Measurements from ENCODE around the gene CEND1. TPM values are rescaled to one million over a fixed set of nuclear protein-coding genes. Genes with fewer than 3 reads are reported as not detected.

The CEND1 gene
- total and polyA plus RNA-seq, 7 experiments from 2014 or later: 2.3 TPM; not detected in 6

GRCh38 chr11:778976-779954 lies 10.6 kb downstream of the CEND1 start:
- Histone ChIP-seq H3K36me3 (ENCODE audit: control insufficient read depth in 2 of 3, insufficient read depth in 3 of 3, low read length in 3 of 3) (peaks cover 0 to 4% (median 0%) of the 10 kb centered on the region in 3 experiments), H3K9me3 (ENCODE audit: control insufficient read depth in 2 of 3, low read length in 3 of 3) (no peaks in the 10 kb centered on the region), H3K27me3 (ENCODE audit: control insufficient read depth in 2 of 2, insufficient read depth in 2 of 2, low read length in 2 of 2) (no peaks in the 10 kb centered on the region), H3K27ac (ENCODE audit: low read depth, low read length) (no peak overlapping the region), H3K4me1 (ENCODE audit: control insufficient read depth in 2 of 2, insufficient read depth in 2 of 2, low read length in 2 of 2) (peaks cover 12 to 14% of the 10 kb centered on the region in 2 donors), H3K4me3 (ENCODE audit: low read length) (no peak overlapping the region)
- ChIA-PET POLR2A (interaction anchor here (0.7 to 3.0 kb wide), 4 partner anchors 11 to 141 kb away, joined by 3 to 18 read pairs (median 4); partner anchors contain the start of gene CEND1), CTCF (interaction anchor here (0.6 kb wide), 1 partner anchor 39 kb away, joined by 4 read pairs; no protein-coding TSS in a partner anchor)
- Mint-ChIP-seq H3K27me3 (no peaks in the 10 kb centered on the region), H3K4me1 (peaks cover 11 to 32% (median 22%) of the 10 kb centered on the region in 7 donors), H3K4me3 (peak overlapping the region; percentile 9 to 91 (median 50)), H3K36me3 (no peaks in the 10 kb centered on the region), H3K27ac (peak overlapping the region in 3 of 9 donors; percentile 33 to 37 (median 33)), H3K9me3 (no peaks in the 10 kb centered on the region)
- ATAC-seq (no peak), DNase-seq (no peak)
- intact Hi-C loops (cut with micrococcal nuclease): no loop called here

DNA sequence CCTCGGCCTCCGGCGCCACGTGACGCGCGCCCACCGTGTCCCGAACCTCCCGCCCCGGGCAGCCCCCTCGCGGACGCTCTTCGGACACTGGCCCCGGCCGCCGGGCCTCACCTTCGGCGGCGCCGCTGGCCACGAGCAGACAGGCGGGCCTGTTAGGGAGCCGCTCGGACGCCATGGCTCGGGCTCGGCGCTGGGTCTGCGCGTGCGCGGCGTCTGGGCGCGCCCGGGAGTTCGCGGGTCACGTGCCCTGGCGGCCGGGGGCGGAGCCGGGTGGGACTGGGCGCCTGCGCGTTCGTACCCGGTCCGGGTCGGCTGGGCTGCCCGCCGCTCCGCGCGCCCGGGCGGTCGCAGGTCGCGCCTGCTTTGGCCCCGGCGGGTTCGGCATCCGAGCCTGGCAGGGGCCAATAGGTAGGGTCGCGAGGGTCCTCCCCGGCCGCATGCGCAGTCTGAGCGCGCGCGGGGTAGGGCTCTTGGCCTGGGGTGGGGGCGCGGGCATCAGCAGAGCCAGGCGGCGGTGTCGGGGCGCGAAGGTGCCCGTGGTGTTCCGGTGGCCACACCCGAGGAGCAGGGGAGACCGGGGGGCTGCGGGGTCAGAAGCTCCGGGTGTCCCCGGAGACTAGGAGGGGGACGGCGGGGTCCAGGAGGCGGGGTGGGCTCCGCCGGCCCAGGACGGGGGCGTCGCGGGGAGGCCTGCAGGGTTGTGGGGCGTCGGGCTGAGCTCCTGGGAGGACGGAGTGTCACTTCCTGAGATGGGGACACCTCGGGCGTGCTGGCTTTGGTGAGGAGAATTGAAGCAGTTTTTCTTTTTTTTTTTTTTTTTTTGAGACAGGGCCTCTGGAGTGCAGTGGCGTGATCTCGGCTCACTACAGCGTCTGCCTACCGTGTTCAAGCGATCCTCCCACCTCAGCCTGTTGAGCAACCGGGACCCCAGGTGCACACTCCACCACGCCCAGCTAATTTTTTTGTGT lies 12.3 kb downstream of the CEND1 start, which contains the start of gene GATD1:
GATD1 (minus strand) TSS at position 200 of the 968 bp plus-strand sequence; CDS start at position 175, 25 bp downstream.
- intact Hi-C loops (cut with micrococcal nuclease): loop anchor here (1.0 to 2.0 kb wide), 5 partner anchors 13 to 201 kb away; partner anchors contain the start of genes CEND1 (in 1 of the 2), PHRF1 (in 1 of the 2), RPLP2 (in 1 of the 2) and TALDO1 (in 1 of the 2)
- H3K27ac ChIP-seq (ENCODE audit: low read depth, low read length): peak within 1 kb of the TSS; percentile 85
- no peaks in the 10 kb centered on the region for H3K9me3 Mint-ChIP-seq
- CTCF ChIA-PET: interaction anchor here (2.0 kb wide), 1 partner anchor 14 kb away, joined by 6 read pairs; no protein-coding TSS in a partner anchor
- peak within 1 kb of the TSS; percentile 72 to 91 (median 83) for H3K4me3 Mint-ChIP-seq
- no peaks in the 10 kb centered on the region for H3K9me3 ChIP-seq (ENCODE audit: control insufficient read depth in 2 of 3, low read length in 3 of 3)
- peak within 1 kb of the TSS; percentile 40 to 92 (median 78) for H3K27ac Mint-ChIP-seq
- H3K36me3 Mint-ChIP-seq: no peaks in the 10 kb centered on the region
- peak; percentile 86 to 99 (median 93) for DNase-seq
- POLR2A ChIA-PET: interaction anchor here (0.8 to 3.0 kb wide), 7 partner anchors 13 to 51 kb away, joined by 3 to 18 read pairs (median 5); partner anchors contain the start of genes CEND1, PIDD1 and TALDO1
- peak; percentile 93 for ATAC-seq
- peaks cover 12 to 14% of the 10 kb centered on the region in 2 donors for H3K4me1 ChIP-seq (ENCODE audit: control insufficient read depth in 2 of 2, insufficient read depth in 2 of 2, low read length in 2 of 2)
- H3K27me3 Mint-ChIP-seq: no peaks in the 10 kb centered on the region
- peaks cover 0 to 12% (median 0%) of the 10 kb centered on the region in 3 experiments for H3K36me3 ChIP-seq (ENCODE audit: control insufficient read depth in 2 of 3, insufficient read depth in 3 of 3, low read length in 3 of 3)
- no peaks in the 10 kb centered on the region for H3K27me3 ChIP-seq (ENCODE audit: control insufficient read depth in 2 of 2, insufficient read depth in 2 of 2, low read length in 2 of 2)
- H3K4me1 Mint-ChIP-seq: peaks cover 7 to 29% (median 23%) of the 10 kb centered on the region in 7 donors
- H3K4me3 ChIP-seq (ENCODE audit: low read length): peak within 1 kb of the TSS; percentile 59

DNA sequence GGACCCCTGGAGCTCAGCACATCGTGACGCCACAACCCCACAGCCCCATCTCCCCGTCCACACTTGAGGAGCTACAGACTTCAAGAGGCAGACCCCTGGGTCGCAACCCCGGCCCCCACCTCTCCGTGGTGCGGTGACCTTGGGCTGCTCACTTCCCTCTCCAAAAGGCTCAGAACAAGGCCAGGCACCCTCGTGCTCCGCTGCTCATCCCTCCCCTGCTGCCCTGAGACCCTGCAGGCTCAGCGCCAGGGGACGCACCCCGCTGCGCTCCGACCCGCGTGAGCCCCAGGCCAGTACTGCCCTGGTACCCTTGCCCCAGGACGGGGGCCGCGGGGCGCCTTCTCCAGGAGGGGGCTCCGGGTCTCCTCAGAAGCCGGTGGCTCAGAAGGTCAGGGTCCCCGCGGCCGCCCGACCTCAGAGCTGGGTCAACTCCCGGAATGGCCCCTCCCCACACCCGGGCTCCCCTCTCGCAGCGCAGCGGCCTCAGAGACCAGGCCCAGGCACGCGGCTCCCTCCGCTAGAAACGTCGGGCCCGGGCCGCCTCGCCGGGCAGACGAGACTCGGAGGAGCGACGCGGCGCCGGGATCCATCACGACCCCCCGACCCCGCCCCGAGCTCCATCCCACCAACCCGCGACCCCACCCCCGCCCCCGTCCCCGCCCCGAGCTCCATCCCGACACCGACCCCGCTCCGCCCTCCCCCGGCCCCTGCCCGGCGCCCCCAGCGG lies 13.2 kb downstream of the CEND1 start:
- Mint-ChIP-seq H3K27me3 (no peaks in the 10 kb centered on the region), H3K4me1 (peaks cover 7 to 29% (median 23%) of the 10 kb centered on the region in 7 donors), H3K36me3 (no peaks in the 10 kb centered on the region), H3K9me3 (no peaks in the 10 kb centered on the region), H3K4me3 (peak overlapping the region; percentile 64 to 89 (median 76)), H3K27ac (peak overlapping the region; percentile 16 to 83 (median 62))
- Histone ChIP-seq H3K9me3 (ENCODE audit: control insufficient read depth in 2 of 3, low read length in 3 of 3) (no peaks in the 10 kb centered on the region), H3K4me3 (ENCODE audit: low read length) (peak overlapping the region; percentile 57), H3K27me3 (ENCODE audit: control insufficient read depth in 2 of 2, insufficient read depth in 2 of 2, low read length in 2 of 2) (no peaks in the 10 kb centered on the region), H3K36me3 (ENCODE audit: control insufficient read depth in 2 of 3, insufficient read depth in 3 of 3, low read length in 3 of 3) (peaks cover 0 to 19% (median 0%) of the 10 kb centered on the region in 3 experiments), H3K27ac (ENCODE audit: low read depth, low read length) (peak overlapping the region; percentile 85), H3K4me1 (ENCODE audit: control insufficient read depth in 2 of 2, insufficient read depth in 2 of 2, low read length in 2 of 2) (peaks cover 12 to 14% of the 10 kb centered on the region in 2 donors)
- intact Hi-C loops (cut with micrococcal nuclease): loop anchor here (1.0 to 2.0 kb wide), 5 partner anchors 14 to 200 kb away; partner anchors contain the start of genes CEND1 (in 1 of the 2), PHRF1 (in 1 of the 2), RPLP2 (in 1 of the 2) and TALDO1 (in 1 of the 2)
- ATAC-seq (peak; percentile 58), DNase-seq (peak in 3 of 9 donors; percentile 12 to 34 (median 21))
- ChIA-PET POLR2A (interaction anchor here (0.5 to 3.0 kb wide), 7 partner anchors 17 to 570 kb away, joined by 3 to 18 read pairs (median 3); partner anchors contain the start of genes BET1L, CRACR2B, RIC8A and TALDO1), CTCF (interaction anchor here (2.0 kb wide), 1 partner anchor 13 kb away, joined by 6 read pairs; no protein-coding TSS in a partner anchor)

GRCh38 chr11:776263-776560 lies 13.7 kb downstream of the CEND1 start:
- no peaks in the 10 kb centered on the region for H3K27me3 Mint-ChIP-seq
- peaks cover 7 to 29% (median 23%) of the 10 kb centered on the region in 7 donors for H3K4me1 Mint-ChIP-seq
- POLR2A ChIA-PET: interaction anchor here (0.5 to 2.1 kb wide), 7 partner anchors 16 to 569 kb away, joined by 3 to 10 read pairs (median 3); partner anchors contain the start of genes BET1L, CRACR2B, RIC8A and TALDO1
- peak overlapping the region in 8 of 9 donors; percentile 31 to 83 (median 56) for H3K27ac Mint-ChIP-seq
- ATAC-seq (no peak), DNase-seq (no peak)
- peak overlapping the region; percentile 64 to 89 (median 76) for H3K4me3 Mint-ChIP-seq
- Histone ChIP-seq H3K36me3 (ENCODE audit: control insufficient read depth in 2 of 3, insufficient read depth in 3 of 3, low read length in 3 of 3) (peaks cover 0 to 24% (median 0%) of the 10 kb centered on the region in 3 experiments), H3K27ac (ENCODE audit: low read depth, low read length) (peak overlapping the region; percentile 85), H3K4me3 (ENCODE audit: low read length) (peak overlapping the region; percentile 57), H3K27me3 (ENCODE audit: control insufficient read depth in 2 of 2, insufficient read depth in 2 of 2, low read length in 2 of 2) (no peaks in the 10 kb centered on the region), H3K4me1 (ENCODE audit: control insufficient read depth in 2 of 2, insufficient read depth in 2 of 2, low read length in 2 of 2) (peaks cover 12 to 14% of the 10 kb centered on the region in 2 donors), H3K9me3 (ENCODE audit: control insufficient read depth in 2 of 3, low read length in 3 of 3) (no peaks in the 10 kb centered on the region)
- intact Hi-C loops (cut with micrococcal nuclease): loop anchor here in 1 of 2 donors (2.0 kb wide), 1 partner anchor 199 kb away; the partner anchor contains the start of gene PHRF1
- CTCF ChIA-PET: interaction anchor here (1.2 to 2.0 kb wide), 2 partner anchors 13 to 21 kb away, joined by 3 to 6 read pairs; no protein-coding TSS in a partner anchor
- no peaks in the 10 kb centered on the region for H3K9me3 Mint-ChIP-seq
- no peaks in the 10 kb centered on the region for H3K36me3 Mint-ChIP-seq

GRCh38 chr11:774873-775592 lies 14.9 kb downstream of the CEND1 start:
- Mint-ChIP-seq H3K27ac (peak overlapping the region in 4 of 9 donors; percentile 24 to 81 (median 44)), H3K27me3 (no peaks in the 10 kb centered on the region), H3K9me3 (no peaks in the 10 kb centered on the region), H3K4me1 (peaks cover 7 to 24% (median 19%) of the 10 kb centered on the region in 7 donors), H3K4me3 (peak overlapping the region; percentile 41 to 86 (median 60)), H3K36me3 (peaks cover 0 to under 1% (median 0%) of the 10 kb centered on the region in 5 donors)
- no peak for ATAC-seq
- peaks cover 0 to 36% (median 0%) of the 10 kb centered on the region in 3 experiments for H3K36me3 ChIP-seq (ENCODE audit: control insufficient read depth in 2 of 3, insufficient read depth in 3 of 3, low read length in 3 of 3)
- DNase-seq: no peak
- peaks cover 12 to 14% of the 10 kb centered on the region in 2 donors for H3K4me1 ChIP-seq (ENCODE audit: control insufficient read depth in 2 of 2, insufficient read depth in 2 of 2, low read length in 2 of 2)
- no peak overlapping the region for H3K27ac ChIP-seq (ENCODE audit: low read depth, low read length)
- intact Hi-C loops (cut with micrococcal nuclease): no loop called here
- CTCF ChIA-PET: interaction anchor here (0.8 to 2.0 kb wide), 3 partner anchors 11 to 36 kb away, joined by 3 to 6 read pairs (median 6); no protein-coding TSS in a partner anchor
- no peaks in the 10 kb centered on the region for H3K9me3 ChIP-seq (ENCODE audit: control insufficient read depth in 2 of 3, low read length in 3 of 3)
- POLR2A ChIA-PET: interaction anchor here (0.7 to 2.1 kb wide), 4 partner anchors 21 to 137 kb away, joined by 3 to 10 read pairs (median 4); partner anchors contain the start of gene RPLP2
- no peaks in the 10 kb centered on the region for H3K27me3 ChIP-seq (ENCODE audit: control insufficient read depth in 2 of 2, insufficient read depth in 2 of 2, low read length in 2 of 2)
- no peak overlapping the region for H3K4me3 ChIP-seq (ENCODE audit: low read length)
